Hepatocyte (in vitro differentiated cells): ENCODE results near the gene SLC1A4. TPM values are rescaled to one million over a fixed set of nuclear protein-coding genes. Genes with fewer than 3 reads are reported as not detected.

ENCODE experiments used
- DNase-seq: peaks from one replicate; pipeline ENCODE4 v3.0.0-alpha.2; 2016; ENCODE audit warnings: low spot score
- H2AFZ ChIP-seq: fragments of 200-600 bp; sonication (generic); 2 replicates; pipeline ENCODE4 v1.6.0; 2016; ENCODE audit warnings: antibody characterized with exemption, mild to moderate bottlenecking
- H3K27ac ChIP-seq: fragments of 200-600 bp; sonication (generic); 2 replicates; pipeline ENCODE4 v1.5.1; 2016; ENCODE audit warnings: mild to moderate bottlenecking
- H3K27me3 ChIP-seq: fragments of 200-600 bp; sonication (generic); 2 replicates; pipeline ENCODE4 v1.6.1; 2016
- H3K36me3 ChIP-seq: fragments of 200-600 bp; sonication (generic); replicated peaks from 2 replicates; pipeline ENCODE4 v1.5.1; 2016; ENCODE audit warnings: low read depth; ENCODE audit not compliant: insufficient read depth
- H3K4me1 ChIP-seq: fragments of 200-600 bp; sonication (generic); 2 replicates; pipeline ENCODE4 v1.5.1; 2016; ENCODE audit warnings: mild to moderate bottlenecking, moderate library complexity; ENCODE audit not compliant: insufficient read depth
- H3K4me2 ChIP-seq: fragments of 200-600 bp; sonication (generic); 2 replicates; pipeline ENCODE4 v1.6.0; 2016
- H3K4me3 ChIP-seq: fragments of 200-600 bp; sonication (generic); 2 replicates; pipeline ENCODE4 v1.5.1; 2016; ENCODE audit warnings: mild to moderate bottlenecking
- H3K79me2 ChIP-seq: fragments of 200-600 bp; sonication (generic); 2 replicates; pipeline ENCODE4 v1.6.0; 2017; ENCODE audit warnings: mild to moderate bottlenecking
- H3K9me2 ChIP-seq: fragments of 200-600 bp; sonication (generic); replicated peaks from 2 replicates; pipeline ENCODE4 v1.6.0; 2017; ENCODE audit warnings: mild to moderate bottlenecking; ENCODE audit not compliant: insufficient read depth
- H3K9me3 ChIP-seq: fragments of 200-600 bp; sonication (generic); 2 replicates; pipeline ENCODE4 v1.5.1; 2016; ENCODE audit warnings: low read depth, mild to moderate bottlenecking
- H4K20me1 ChIP-seq: fragments of 200-600 bp; sonication (generic); 2 replicates; pipeline ENCODE4 v1.6.0; 2016; ENCODE audit warnings: mild to moderate bottlenecking; ENCODE audit not compliant: insufficient read depth, poor library complexity, severe bottlenecking
- CTCF ChIP-seq: fragments of 200-600 bp; sonication (generic); IDR thresholded peaks from 2 replicates; pipeline ENCODE4 v1.5.1; 2016; ENCODE audit warnings: antibody characterized with exemption, mild to moderate bottlenecking; ENCODE audit not compliant: poor library complexity
- EZH2 ChIP-seq: fragments of 200-600 bp; sonication (generic); IDR thresholded peaks from 2 replicates; pipeline ENCODE4 v1.6.1; 2016; ENCODE audit warnings: antibody characterized with exemption, mild to moderate bottlenecking, borderline replicate concordance
- EZH2phosphoT487 ChIP-seq: fragments of 200-600 bp; sonication (generic); IDR thresholded peaks from one replicate; pipeline ENCODE4 v1.6.1; 2018; ENCODE audit warnings: antibody characterized with exemption, mild to moderate bottlenecking, low read depth, moderate library complexity; ENCODE audit not compliant: unreplicated experiment, severe bottlenecking
- WGBS: methylation state at CpG from one replicate; pipeline ENCODE4 v1.1.6; 2016; ENCODE audit warnings: low lambda C conversion rate; ENCODE audit errors: missing lambda C conversion rate; 5-methylcytosine and 5-hydroxymethylcytosine counted together
- polyA plus RNA-seq: library from polyadenylated mRNA; unstranded; fragments of >200 nt; fragmentation: Nextera tagmentation; extraction: Ambion mirVana; gene quantifications from 2 replicates; pipeline ENCODE4 v1.2.1, GENCODE V29; 2016
- total RNA-seq: library from RNA; depleted of rRNA; stranded (reverse); fragments of >200 nt; gene quantifications from 2 replicates; pipeline ENCODE4 v1.2.3, GENCODE V29; 2014

SLC1A4 gene
- 17.8 and 23.0 TPM in 2 replicates for total RNA-seq
- 11.8 and 14.2 TPM in 2 replicates for polyA plus RNA-seq

DNA sequence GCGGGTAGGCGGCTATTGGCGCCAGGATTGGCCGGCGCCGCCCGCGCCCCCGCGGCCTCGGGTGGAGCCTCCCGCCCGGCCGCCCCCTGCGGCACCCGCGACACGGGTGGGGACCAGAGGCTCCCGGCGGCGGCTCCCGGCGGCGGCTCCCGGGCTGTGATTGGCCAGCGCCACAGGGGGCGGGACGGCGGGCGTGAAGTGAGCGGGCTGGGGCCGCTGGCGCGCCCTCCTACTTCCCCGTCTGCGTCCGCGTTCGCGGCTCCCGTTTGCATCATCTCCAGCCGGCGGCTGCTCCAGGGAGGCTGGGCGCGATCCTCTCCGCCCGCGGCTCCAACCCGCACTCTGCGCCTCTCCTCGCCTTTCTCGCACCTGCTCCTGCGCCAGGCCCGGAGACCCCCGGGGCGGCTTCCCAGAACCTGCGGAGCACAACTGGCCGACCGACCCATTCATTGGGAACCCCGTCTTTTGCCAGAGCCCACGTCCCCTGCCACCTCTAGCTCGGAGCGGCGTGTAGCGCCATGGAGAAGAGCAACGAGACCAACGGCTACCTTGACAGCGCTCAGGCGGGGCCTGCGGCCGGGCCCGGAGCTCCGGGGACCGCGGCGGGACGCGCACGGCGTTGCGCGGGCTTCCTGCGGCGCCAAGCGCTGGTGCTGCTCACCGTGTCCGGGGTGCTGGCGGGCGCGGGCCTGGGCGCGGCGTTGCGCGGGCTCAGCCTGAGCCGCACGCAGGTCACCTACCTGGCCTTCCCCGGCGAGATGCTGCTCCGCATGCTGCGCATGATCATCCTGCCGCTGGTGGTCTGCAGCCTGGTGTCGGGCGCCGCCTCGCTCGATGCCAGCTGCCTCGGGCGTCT, at the start of gene SLC1A4:
Gene SLC1A4, plus strand, starts transcription at position 274 of the 856 bp plus-strand sequence. Its CDS starts 245 bp downstream, at position 519.
- DNase-seq, result peak; percentile 91
- peaks cover 20% of the 10 kb centered on the region for H3K4me1 ChIP-seq
- no peaks in the 10 kb centered on the region for H3K36me3 ChIP-seq
- peak within 1 kb of the TSS; percentile 86 for H2AFZ ChIP-seq
- no peaks in the 10 kb centered on the region for H3K9me3 ChIP-seq
- no peak for TF ChIP-seq EZH2phosphoT487
- 3% methylated on average over 65 of the region's 109 CpGs for WGBS
- peaks cover 8% of the 10 kb centered on the region for H3K27me3 ChIP-seq
- H4K20me1 ChIP-seq, result no peaks in the 10 kb centered on the region
- peak within 1 kb of the TSS; percentile 98 for H3K27ac ChIP-seq
- peaks cover 7% of the 10 kb centered on the region for H3K79me2 ChIP-seq
- H3K9me2 ChIP-seq, result no peaks in the 10 kb centered on the region
- H3K4me2 ChIP-seq, result peak within 1 kb of the TSS; percentile 99
- peak within 1 kb of the TSS; percentile 77 for H3K4me3 ChIP-seq

GRCh38 chr2:64941143-64941542, 48.1 kb upstream of the SLC1A4 start:
- Histone ChIP-seq H2AFZ (no peak overlapping the region), H3K4me2 (no peak overlapping the region), H3K9me3 (no peaks in the 10 kb centered on the region), H3K4me1 (peaks cover 3% of the 10 kb centered on the region), H4K20me1 (no peaks in the 10 kb centered on the region), H3K9me2 (no peaks in the 10 kb centered on the region), H3K36me3 (no peaks in the 10 kb centered on the region), H3K27ac (no peak overlapping the region), H3K4me3 (no peak overlapping the region), H3K79me2 (no peaks in the 10 kb centered on the region), H3K27me3 (no peaks in the 10 kb centered on the region)
- DNase-seq, result no peak
- 86% methylated on average over 3 of the region's 3 CpGs for WGBS
- TF ChIP-seq CTCF, result no peak
- no peak for TF ChIP-seq EZH2
- no peak for TF ChIP-seq EZH2phosphoT487

GRCh38 chr2:64941801-64942200, 47.4 kb upstream of the SLC1A4 start:
- H3K27ac ChIP-seq, result no peak overlapping the region
- H3K36me3 ChIP-seq, result no peaks in the 10 kb centered on the region
- H3K9me3 ChIP-seq, result no peaks in the 10 kb centered on the region
- no peaks in the 10 kb centered on the region for H3K27me3 ChIP-seq
- TF ChIP-seq EZH2 (no peak), CTCF (no peak), EZH2phosphoT487 (no peak)
- no peaks in the 10 kb centered on the region for H4K20me1 ChIP-seq
- WGBS, result 75% methylated on average over 5 of the region's 5 CpGs
- peaks cover 9% of the 10 kb centered on the region for H3K4me1 ChIP-seq
- H3K79me2 ChIP-seq, result no peaks in the 10 kb centered on the region
- no peak overlapping the region for H3K4me3 ChIP-seq
- H2AFZ ChIP-seq, result no peak overlapping the region
- H3K4me2 ChIP-seq, result no peak overlapping the region
- H3K9me2 ChIP-seq, result no peaks in the 10 kb centered on the region
- no peak for DNase-seq

GRCh38 chr2:64942693-64943092, 46.5 kb upstream of the SLC1A4 start:
- Histone ChIP-seq H4K20me1 (no peaks in the 10 kb centered on the region), H3K4me1 (peaks cover 9% of the 10 kb centered on the region), H3K4me3 (no peak overlapping the region), H3K4me2 (no peak overlapping the region), H3K9me3 (no peaks in the 10 kb centered on the region), H3K27me3 (no peaks in the 10 kb centered on the region), H3K36me3 (no peaks in the 10 kb centered on the region), H3K9me2 (no peaks in the 10 kb centered on the region), H3K79me2 (no peaks in the 10 kb centered on the region), H3K27ac (no peak overlapping the region), H2AFZ (no peak overlapping the region)
- DNase-seq, result no peak
- WGBS, result 89% methylated on average over 5 of the region's 5 CpGs
- no peak for TF ChIP-seq EZH2
- TF ChIP-seq EZH2phosphoT487, result no peak
- no peak for TF ChIP-seq CTCF
